Thoracic aorta (tissue), 2 donors: ENCODE data around the gene FAM131B. TPM values are rescaled to one million over a fixed set of nuclear protein-coding genes. Genes with fewer than 3 reads are reported as not detected.

ENCODE experiments used
- ATAC-seq: fragments of 150-250 bp; one replicate; pipeline ENCODE4 v1.8.0; 2017; ENCODE audit warnings: low read depth; ENCODE audit not compliant: insufficient number of reproducible peaks, low FRiP score
- DNase-seq: peaks from one replicate; pipeline ENCODE4 v3.0.0-alpha.2; 2020; ENCODE audit warnings: low spot score
- H3K27ac ChIP-seq, 2 donors: fragments of 200-600 bp; sonication (generic); 1 replicate in 1 of 2; 2 replicates in 1 of 2; pipeline ENCODE4 v1.5.1; 2016; ENCODE audit warnings: mild to moderate bottlenecking in 2 of 2, moderate library complexity in 2 of 2
- H3K27me3 ChIP-seq: fragments of 200-600 bp; sonication (generic); replicated peaks from 2 replicates; pipeline ENCODE4 v1.6.0; 2016; ENCODE audit warnings: mild to moderate bottlenecking; ENCODE audit not compliant: insufficient read depth
- H3K36me3 ChIP-seq: fragments of 200-600 bp; sonication (generic); one replicate; pipeline ENCODE4 v1.5.1; 2016
- H3K4me1 ChIP-seq, 2 donors: fragments of 200-600 bp; sonication (generic); 1 replicate in 1 of 2; 2 replicates in 1 of 2; pipeline versions ENCODE4 v1.5.1 to v1.6.0; 2016; ENCODE audit warnings: low read depth in 2 of 2, mild to moderate bottlenecking in 1 of 2; ENCODE audit not compliant: control insufficient read depth in 1 of 2
- H3K4me3 ChIP-seq: fragments of 200-600 bp; sonication (generic); 2 replicates; pipeline ENCODE4 v1.5.1; 2016; ENCODE audit warnings: mild to moderate bottlenecking
- H3K9me3 ChIP-seq: fragments of 200-600 bp; sonication (generic); 2 replicates; pipeline ENCODE4 v1.5.1; 2016
- CTCF ChIP-seq: fragments of 200-600 bp; sonication (generic); IDR thresholded peaks from one replicate; pipeline ENCODE4 v1.5.1; 2019; ENCODE audit warnings: antibody characterized with exemption
- total RNA-seq, 2 donors: library from RNA; depleted of rRNA; stranded (reverse); fragments of >200 nt; gene quantifications; one replicate each; pipeline versions ENCODE4 v1.1.0 to v1.2.3, GENCODE V29; 2016

The FAM131B gene
- total RNA-seq, 2 donors from 2014 or later = 2.3 to 3.3 TPM

GRCh38 chr7:143354376-143354775 lies 8.1 kb downstream of the FAM131B start:
- Histone ChIP-seq H3K27me3 (no peaks in the 10 kb centered on the region), H3K4me1 (no peaks in the 10 kb centered on the region), H3K4me3 (no peak overlapping the region), H3K36me3 (no peaks in the 10 kb centered on the region), H3K9me3 (no peaks in the 10 kb centered on the region), H3K27ac (no peak overlapping the region)
- no peak for TF ChIP-seq CTCF
- no peak for DNase-seq
- no peak for ATAC-seq

GRCh38 chr7:143352531-143353002 lies 9.9 kb downstream of the FAM131B start:
- TF ChIP-seq CTCF = no peak

GRCh38 chr7:143351574-143351973 lies 10.9 kb downstream of the FAM131B start:
- no peak for ATAC-seq

More at GRCh38 chr7:143352531-143353002, 9.9 kb downstream of the FAM131B start:
- DNase-seq = no peak
- no peak overlapping the region for H3K27ac ChIP-seq
- no peak overlapping the region for H3K4me3 ChIP-seq
- no peaks in the 10 kb centered on the region for H3K27me3 ChIP-seq
- H3K36me3 ChIP-seq = no peaks in the 10 kb centered on the region
- H3K9me3 ChIP-seq = no peaks in the 10 kb centered on the region
- H3K4me1 ChIP-seq = no peaks in the 10 kb centered on the region
- ATAC-seq = no peak

GRCh38 chr7:143351060-143351459 lies 11.5 kb downstream of the FAM131B start:
- DNase-seq (no peak), ATAC-seq (no peak)
- Histone ChIP-seq H3K9me3 (no peaks in the 10 kb centered on the region), H3K4me3 (no peak overlapping the region), H3K27ac (no peak overlapping the region), H3K27me3 (no peaks in the 10 kb centered on the region), H3K4me1 (no peaks in the 10 kb centered on the region), H3K36me3 (no peaks in the 10 kb centered on the region)
- no peak for TF ChIP-seq CTCF

More at GRCh38 chr7:143351574-143351973, 10.9 kb downstream of the FAM131B start:
- Histone ChIP-seq H3K4me3 (no peak overlapping the region), H3K27ac (no peak overlapping the region), H3K36me3 (no peaks in the 10 kb centered on the region), H3K27me3 (no peaks in the 10 kb centered on the region), H3K9me3 (no peaks in the 10 kb centered on the region), H3K4me1 (no peaks in the 10 kb centered on the region)
- DNase-seq = no peak
- TF ChIP-seq CTCF = no peak

- TF ChIP-seq CTCF = no peak
- H3K36me3 ChIP-seq = no peaks in the 10 kb centered on the region
- H3K4me1 ChIP-seq = peaks cover 0 to 6% of the 10 kb centered on the region in 2 donors
- ATAC-seq (no peak), DNase-seq (no peak)
- no peaks in the 10 kb centered on the region for H3K27me3 ChIP-seq
- H3K27ac ChIP-seq = no peak overlapping the region
- no peak overlapping the region for H3K4me3 ChIP-seq
- no peaks in the 10 kb centered on the region for H3K9me3 ChIP-seq
Observed at GRCh38 chr7:143347950-143348349, 14.6 kb downstream of the FAM131B start.
